ENCODE measurements around the gene RPTOR. TPM values are rescaled to one million over a fixed set of nuclear protein-coding genes. Genes with fewer than 3 reads are reported as not detected.
A peak's percentile ranks its signal among the peaks of the same experiment; 100 is the strongest.

Gene RPTOR
- total RNA-seq, 1 experiment from 2014 or later, result 19.7 TPM

GRCh38 chr17:80636361-80637018, 91.9 kb downstream of the RPTOR start:
- DNase-seq (ENCODE audit: extremely low read depth, low read depth), result no peak

GRCh38 chr17:80637048-80637781, 92.6 kb downstream of the RPTOR start:
- DNase-seq (ENCODE audit: extremely low read depth, low read depth), result no peak

DNA sequence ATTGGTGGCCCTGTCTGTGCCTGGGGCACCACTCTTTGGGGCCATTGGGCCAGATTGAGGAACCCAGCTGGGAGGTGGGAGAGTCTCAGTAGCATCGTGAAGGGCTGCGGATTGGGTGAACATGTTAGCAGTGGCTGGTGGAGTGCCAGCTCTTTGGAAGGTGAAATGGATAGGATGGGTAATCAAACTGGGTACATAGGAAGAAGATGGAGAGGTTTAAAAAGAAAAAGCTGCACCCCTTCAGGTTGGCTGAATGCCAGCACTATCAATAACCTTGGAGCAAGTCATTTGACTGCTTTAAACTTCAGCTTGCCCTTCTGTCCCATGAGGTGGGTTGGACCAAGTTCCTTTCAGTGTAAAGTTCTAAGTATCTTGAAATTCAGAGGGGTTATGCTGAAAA, 95.0 kb downstream of the RPTOR start:
- DNase-seq (ENCODE audit: extremely low read depth, low read depth), result no peak

GRCh38 chr17:80640366-80641084, 95.9 kb downstream of the RPTOR start:
- DNase-seq (ENCODE audit: extremely low read depth, low read depth), result no peak

DNA sequence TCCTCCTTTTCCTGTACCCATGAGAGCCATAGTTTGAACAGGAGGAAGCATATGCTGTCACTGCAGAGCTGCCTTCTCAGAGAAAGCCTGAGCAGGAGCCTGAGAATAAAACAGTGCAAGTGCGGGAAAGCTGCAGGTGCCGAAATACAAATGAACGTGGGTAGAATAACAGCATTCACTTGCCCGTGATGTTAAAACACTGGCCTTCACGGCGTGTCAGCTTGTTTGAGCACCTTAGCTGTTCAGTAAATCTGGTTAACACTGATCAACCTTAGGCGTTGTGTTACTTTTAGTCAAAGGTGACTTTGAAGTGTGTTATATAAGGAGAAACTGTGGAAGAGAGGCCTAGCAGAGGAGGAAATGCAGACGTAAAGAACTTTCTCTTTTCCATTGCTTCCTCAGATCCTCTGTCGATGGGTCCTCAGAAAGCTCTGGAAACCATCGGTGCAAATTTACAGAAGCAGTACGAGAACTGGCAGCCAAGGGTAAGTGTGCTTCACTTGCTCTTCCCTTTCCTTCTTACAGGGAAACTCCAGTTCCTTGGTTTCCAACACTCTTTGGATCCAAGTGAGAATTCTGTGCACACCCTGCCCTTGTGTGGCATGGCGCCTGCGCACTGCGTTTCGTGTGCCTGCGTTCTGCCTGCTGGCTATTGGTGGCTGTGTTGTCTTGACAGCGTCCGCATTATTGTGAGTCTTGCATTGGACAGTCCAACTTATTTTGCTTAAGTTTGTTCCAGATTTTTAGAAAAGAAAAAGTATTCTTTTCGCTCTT, 98.9 kb downstream of the RPTOR start:
- no peak for DNase-seq (ENCODE audit: extremely low read depth, low read depth)

- DNase-seq (ENCODE audit: extremely low read depth, low read depth), result no peak
These were observed 99.9 kb downstream of the RPTOR start for GRCh38 chr17:80644536-80644935.

- no peak for DNase-seq (ENCODE audit: extremely low read depth, low read depth)
These were observed 101.2 kb downstream of the RPTOR start for GRCh38 chr17:80645706-80646325.

GRCh38 chr17:80646328-80646727, 101.7 kb downstream of the RPTOR start:
- DNase-seq (ENCODE audit: extremely low read depth, low read depth), result no peak

DNA sequence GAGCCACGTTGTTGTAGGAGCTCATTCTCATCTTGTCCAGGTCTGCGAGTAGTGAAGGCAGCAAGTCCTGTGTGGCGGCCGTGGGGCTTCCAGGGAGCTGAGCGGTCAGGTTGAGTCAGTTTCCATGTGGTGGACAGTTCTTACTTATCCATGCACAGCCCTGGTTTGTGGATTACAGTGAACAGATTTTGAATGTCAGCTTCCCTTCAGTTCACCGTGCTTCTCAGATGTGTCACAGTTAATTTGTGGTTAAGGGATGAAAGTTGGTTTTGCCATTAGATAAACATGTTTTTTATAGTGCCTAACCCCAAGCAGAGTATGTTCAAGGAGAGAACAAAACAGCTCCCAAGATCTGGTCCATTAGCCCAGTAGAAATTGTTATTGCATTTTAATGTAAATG, 103.1 kb downstream of the RPTOR start:
- no peak for DNase-seq (ENCODE audit: extremely low read depth, low read depth)

DNA sequence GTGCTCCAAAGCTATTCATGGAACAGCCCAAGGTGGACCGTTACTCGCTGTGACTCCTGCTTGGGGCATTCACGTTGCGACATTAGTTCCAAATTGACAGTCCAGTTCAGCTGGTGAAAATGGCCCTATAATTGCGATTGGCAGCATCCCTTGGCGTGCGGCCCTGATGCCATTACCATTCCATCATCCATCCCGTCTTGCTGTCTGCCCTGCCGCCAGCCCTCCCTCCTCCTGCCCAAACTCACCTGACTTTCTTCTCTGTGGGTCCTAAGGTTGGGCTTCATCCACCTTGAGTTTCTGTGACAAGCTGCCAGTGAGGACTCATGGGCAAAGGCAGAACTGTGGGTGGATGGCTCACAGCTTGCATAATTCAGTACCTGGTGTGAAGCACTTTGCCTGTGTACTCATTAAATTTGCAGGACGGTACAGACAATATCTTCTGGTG, 104.6 kb downstream of the RPTOR start:
- no peak for DNase-seq (ENCODE audit: extremely low read depth, low read depth)

DNA sequence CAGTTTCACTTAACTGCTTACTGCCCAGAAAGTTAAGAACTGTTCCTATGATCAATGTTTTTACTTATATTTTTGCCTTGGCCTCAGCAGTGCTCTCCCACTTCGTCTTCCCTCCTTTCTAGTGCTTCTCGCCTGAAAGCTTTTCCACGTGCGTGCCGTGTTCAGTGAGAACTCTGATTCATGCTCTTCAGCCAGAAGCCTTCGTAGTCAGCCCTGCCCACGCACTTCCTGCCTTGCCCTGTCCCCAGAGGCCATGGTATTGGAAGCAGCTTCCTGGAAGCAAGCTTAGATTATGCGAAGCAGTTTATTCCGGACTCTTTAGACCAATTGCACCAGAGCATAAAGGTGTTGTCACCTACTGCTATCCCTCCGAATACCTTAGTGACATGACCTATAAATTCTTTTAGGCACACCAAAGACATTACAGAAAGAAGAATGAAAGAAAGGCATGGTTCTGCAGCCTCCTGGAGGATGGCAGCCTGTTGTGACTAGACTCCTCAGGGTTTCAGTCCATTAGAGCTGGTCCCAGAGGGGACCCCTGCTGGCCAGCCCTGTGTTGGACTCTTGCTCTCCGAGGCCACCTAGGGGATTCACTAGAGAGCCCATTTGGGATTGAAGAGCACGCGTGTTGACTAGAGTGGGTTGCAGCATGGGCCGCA, 105.2 kb downstream of the RPTOR start:
- peak; percentile 25 for DNase-seq (ENCODE audit: extremely low read depth, low read depth)

GRCh38 chr17:80650331-80650672, 105.7 kb downstream of the RPTOR start:
- DNase-seq (ENCODE audit: extremely low read depth, low read depth), result no peak

GRCh38 chr17:80650751-80651518, 106.3 kb downstream of the RPTOR start:
- DNase-seq (ENCODE audit: extremely low read depth, low read depth), result no peak

- no peak for DNase-seq (ENCODE audit: extremely low read depth, low read depth)
These were observed 108.2 kb downstream of the RPTOR start for GRCh38 chr17:80652756-80653330.

- DNase-seq (ENCODE audit: extremely low read depth, low read depth), result no peak
These were observed 109.2 kb downstream of the RPTOR start for GRCh38 chr17:80653856-80654255.

- DNase-seq (ENCODE audit: extremely low read depth, low read depth), result no peak
These were observed 111.0 kb downstream of the RPTOR start for GRCh38 chr17:80655608-80656007.

DNA sequence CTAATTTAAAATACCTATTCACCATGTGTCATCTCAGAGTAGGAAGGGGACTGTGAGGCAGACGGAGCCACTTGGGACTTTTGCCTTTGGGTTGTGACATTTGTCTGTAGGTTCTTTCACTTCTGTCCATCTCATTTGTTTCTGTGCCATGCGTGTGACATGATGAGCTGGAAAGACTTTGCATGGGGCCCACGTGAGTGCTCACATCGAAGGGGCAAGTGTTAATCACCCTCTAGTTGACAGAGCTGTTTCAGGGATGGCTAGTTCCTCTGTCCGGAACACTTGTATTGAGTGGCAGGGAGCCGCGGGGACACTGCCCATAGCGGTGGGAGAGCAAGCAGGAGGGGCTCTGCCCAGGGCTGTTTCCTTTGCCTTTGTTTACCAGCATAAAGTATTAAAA, 112.0 kb downstream of the RPTOR start:
- no peak for DNase-seq (ENCODE audit: extremely low read depth, low read depth)

- no peak for DNase-seq (ENCODE audit: extremely low read depth, low read depth)
These were observed 112.9 kb downstream of the RPTOR start for GRCh38 chr17:80657561-80657960.

DNA sequence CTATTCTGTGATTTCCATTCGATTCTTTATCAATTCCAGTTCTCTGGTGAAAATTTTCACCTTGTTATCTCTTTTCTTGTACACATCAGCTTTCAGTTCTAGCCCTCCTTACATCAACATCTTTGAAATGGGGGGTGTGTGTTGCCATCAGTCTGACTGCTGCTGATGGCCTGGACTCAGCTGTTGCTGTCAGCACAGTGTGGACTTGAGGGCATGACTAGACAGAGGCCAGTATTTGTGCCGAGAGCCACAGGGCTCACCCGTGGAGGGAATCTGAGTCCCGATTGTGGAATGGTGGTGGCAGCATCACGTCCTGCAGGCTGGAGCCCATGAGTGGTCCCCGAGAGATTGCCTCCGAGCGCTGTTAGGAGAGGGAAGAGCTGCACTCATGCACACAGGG, 114.2 kb downstream of the RPTOR start:
- no peak for DNase-seq (ENCODE audit: extremely low read depth, low read depth)
